ENCODE results near the gene TTC7B.
"Not testable (repeated sequence)": the region's sequence is repeated elsewhere in the genome, so short reads cannot be mapped to it uniquely, and the experiment has no call there.

Gene TTC7B

GRCh38 chr14:90844321-90844720, 28.1 kb upstream of the TTC7B start:
- Histone ChIP-seq H3K4me3 (ENCODE audit: low read length) (no peak overlapping the region), H3K27me3 (ENCODE audit: control insufficient read depth, insufficient read depth, low read length) (no peaks in the 10 kb centered on the region), H3K36me3 (ENCODE audit: control insufficient read depth, low read depth, low read length) (no peaks in the 10 kb centered on the region), H3K27ac (ENCODE audit: low read length) (no peak overlapping the region), H3K4me1 (ENCODE audit: control insufficient read depth, low read depth, low read length) (no peaks in the 10 kb centered on the region), H3K9me3 (ENCODE audit: control insufficient read depth, low read depth, low read length) (no peaks in the 10 kb centered on the region), H3K9ac (ENCODE audit: low read length) (no peak overlapping the region)

GRCh38 chr14:90842726-90843125, 26.5 kb upstream of the TTC7B start:
- H3K4me1 ChIP-seq (ENCODE audit: control insufficient read depth, low read depth, low read length) = no peaks in the 10 kb centered on the region
- no peaks in the 10 kb centered on the region for H3K36me3 ChIP-seq (ENCODE audit: control insufficient read depth, low read depth, low read length)
- H3K4me3 ChIP-seq (ENCODE audit: low read length) = no peak overlapping the region
- H3K27me3 ChIP-seq (ENCODE audit: control insufficient read depth, insufficient read depth, low read length) = no peaks in the 10 kb centered on the region
- no peaks in the 10 kb centered on the region for H3K9me3 ChIP-seq (ENCODE audit: control insufficient read depth, low read depth, low read length)
- no peak overlapping the region for H3K27ac ChIP-seq (ENCODE audit: low read length)
- no peak overlapping the region for H3K9ac ChIP-seq (ENCODE audit: low read length)

GRCh38 chr14:90840667-90841066, 24.4 kb upstream of the TTC7B start:
- H3K36me3 ChIP-seq (ENCODE audit: control insufficient read depth, low read depth, low read length); H3K27me3 ChIP-seq (ENCODE audit: control insufficient read depth, insufficient read depth, low read length); H3K27ac ChIP-seq (ENCODE audit: low read length); H3K9ac ChIP-seq (ENCODE audit: low read length); H3K9me3 ChIP-seq (ENCODE audit: control insufficient read depth, low read depth, low read length); H3K4me3 ChIP-seq (ENCODE audit: low read length); H3K4me1 ChIP-seq (ENCODE audit: control insufficient read depth, low read depth, low read length): not testable (repeated sequence)

GRCh38 chr14:90839889-90840266, 23.6 kb upstream of the TTC7B start:
- Histone ChIP-seq H3K27ac (ENCODE audit: low read length) (no peak overlapping the region), H3K9me3 (ENCODE audit: control insufficient read depth, low read depth, low read length) (no peaks in the 10 kb centered on the region), H3K36me3 (ENCODE audit: control insufficient read depth, low read depth, low read length) (no peaks in the 10 kb centered on the region), H3K4me1 (ENCODE audit: control insufficient read depth, low read depth, low read length) (no peaks in the 10 kb centered on the region), H3K9ac (ENCODE audit: low read length) (no peak overlapping the region), H3K4me3 (ENCODE audit: low read length) (no peak overlapping the region), H3K27me3 (ENCODE audit: control insufficient read depth, insufficient read depth, low read length) (no peaks in the 10 kb centered on the region)

GRCh38 chr14:90839024-90839888, 23.0 kb upstream of the TTC7B start:
- Histone ChIP-seq H3K27me3 (ENCODE audit: control insufficient read depth, insufficient read depth, low read length) (no peaks in the 10 kb centered on the region), H3K4me3 (ENCODE audit: low read length) (no peak overlapping the region), H3K9ac (ENCODE audit: low read length) (no peak overlapping the region), H3K9me3 (ENCODE audit: control insufficient read depth, low read depth, low read length) (no peaks in the 10 kb centered on the region), H3K36me3 (ENCODE audit: control insufficient read depth, low read depth, low read length) (no peaks in the 10 kb centered on the region), H3K27ac (ENCODE audit: low read length) (no peak overlapping the region), H3K4me1 (ENCODE audit: control insufficient read depth, low read depth, low read length) (no peaks in the 10 kb centered on the region)

- H3K36me3 ChIP-seq (ENCODE audit: control insufficient read depth, low read depth, low read length); H3K27ac ChIP-seq (ENCODE audit: low read length); H3K9me3 ChIP-seq (ENCODE audit: control insufficient read depth, low read depth, low read length); H3K27me3 ChIP-seq (ENCODE audit: control insufficient read depth, insufficient read depth, low read length); H3K9ac ChIP-seq (ENCODE audit: low read length); H3K4me1 ChIP-seq (ENCODE audit: control insufficient read depth, low read depth, low read length); H3K4me3 ChIP-seq (ENCODE audit: low read length): not testable (repeated sequence)
Measured at GRCh38 chr14:90838531-90838930, 22.3 kb upstream of the TTC7B start.

- H3K4me1 ChIP-seq (ENCODE audit: control insufficient read depth, low read depth, low read length) = no peaks in the 10 kb centered on the region
- H3K9me3 ChIP-seq (ENCODE audit: control insufficient read depth, low read depth, low read length) = no peaks in the 10 kb centered on the region
- H3K27ac ChIP-seq (ENCODE audit: low read length) = no peak overlapping the region
- no peak overlapping the region for H3K9ac ChIP-seq (ENCODE audit: low read length)
- H3K4me3 ChIP-seq (ENCODE audit: low read length) = no peak overlapping the region
- H3K27me3 ChIP-seq (ENCODE audit: control insufficient read depth, insufficient read depth, low read length) = no peaks in the 10 kb centered on the region
- H3K36me3 ChIP-seq (ENCODE audit: control insufficient read depth, low read depth, low read length) = no peaks in the 10 kb centered on the region
Measured at GRCh38 chr14:90837355-90837754, 21.1 kb upstream of the TTC7B start.

- Histone ChIP-seq H3K36me3 (ENCODE audit: control insufficient read depth, low read depth, low read length) (no peaks in the 10 kb centered on the region), H3K9me3 (ENCODE audit: control insufficient read depth, low read depth, low read length) (no peaks in the 10 kb centered on the region), H3K9ac (ENCODE audit: low read length) (no peak overlapping the region), H3K4me1 (ENCODE audit: control insufficient read depth, low read depth, low read length) (no peaks in the 10 kb centered on the region), H3K4me3 (ENCODE audit: low read length) (no peak overlapping the region), H3K27me3 (ENCODE audit: control insufficient read depth, insufficient read depth, low read length) (no peaks in the 10 kb centered on the region), H3K27ac (ENCODE audit: low read length) (no peak overlapping the region)
Measured at GRCh38 chr14:90836692-90837063, 20.4 kb upstream of the TTC7B start.

GRCh38 chr14:90831821-90832220, 15.6 kb upstream of the TTC7B start:
- Histone ChIP-seq H3K27me3 (ENCODE audit: control insufficient read depth, insufficient read depth, low read length) (peaks cover 31% of the 10 kb centered on the region), H3K9me3 (ENCODE audit: control insufficient read depth, low read depth, low read length) (no peaks in the 10 kb centered on the region), H3K27ac (ENCODE audit: low read length) (no peak overlapping the region)

GRCh38 chr14:90830931-90831701, 14.9 kb upstream of the TTC7B start:
- H3K9me3 ChIP-seq (ENCODE audit: control insufficient read depth, low read depth, low read length) = no peaks in the 10 kb centered on the region
- H3K4me1 ChIP-seq (ENCODE audit: control insufficient read depth, low read depth, low read length) = no peaks in the 10 kb centered on the region
- H3K27ac ChIP-seq (ENCODE audit: low read length) = no peak overlapping the region
- no peak overlapping the region for H3K9ac ChIP-seq (ENCODE audit: low read length)
- peaks cover 37% of the 10 kb centered on the region for H3K27me3 ChIP-seq (ENCODE audit: control insufficient read depth, insufficient read depth, low read length)
- H3K36me3 ChIP-seq (ENCODE audit: control insufficient read depth, low read depth, low read length) = no peaks in the 10 kb centered on the region
- H3K4me3 ChIP-seq (ENCODE audit: low read length) = no peak overlapping the region

More at GRCh38 chr14:90831821-90832220, 15.6 kb upstream of the TTC7B start:
- Histone ChIP-seq H3K36me3 (ENCODE audit: control insufficient read depth, low read depth, low read length) (no peaks in the 10 kb centered on the region), H3K9ac (ENCODE audit: low read length) (no peak overlapping the region), H3K4me3 (ENCODE audit: low read length) (no peak overlapping the region), H3K4me1 (ENCODE audit: control insufficient read depth, low read depth, low read length) (no peaks in the 10 kb centered on the region)

- Histone ChIP-seq H3K27ac (ENCODE audit: low read length) (no peak overlapping the region), H3K9me3 (ENCODE audit: control insufficient read depth, low read depth, low read length) (no peaks in the 10 kb centered on the region), H3K36me3 (ENCODE audit: control insufficient read depth, low read depth, low read length) (no peaks in the 10 kb centered on the region), H3K9ac (ENCODE audit: low read length) (no peak overlapping the region), H3K4me3 (ENCODE audit: low read length) (no peak overlapping the region), H3K4me1 (ENCODE audit: control insufficient read depth, low read depth, low read length) (no peaks in the 10 kb centered on the region), H3K27me3 (ENCODE audit: control insufficient read depth, insufficient read depth, low read length) (peaks cover 37% of the 10 kb centered on the region)
Measured at GRCh38 chr14:90829677-90830076, 13.4 kb upstream of the TTC7B start.
